DMS153 treated with DMSO at 0.1 percent for 48 hours (cell line): ENCODE data around the gene THAP7.
"Not testable (repeated sequence)": the region's sequence is repeated elsewhere in the genome, so short reads cannot be mapped to it uniquely, and the experiment has no call there.

Experiments used
- DNase-seq: peaks from one replicate; lab custom pipeline; 2025; ENCODE audit not compliant: unreplicated experiment; lab: John Stamatoyannopoulos, UW

Gene THAP7

GRCh38 chr22:21013657-21014201 is 11.8 kb upstream of the THAP7 start:
- no peak for DNase-seq

GRCh38 chr22:21012446-21013407 is 10.8 kb upstream of the THAP7 start:
- DNase-seq, result no peak

GRCh38 chr22:21010426-21011113 is 8.7 kb upstream of the THAP7 start:
- no peak for DNase-seq

- no peak for DNase-seq
Observed at GRCh38 chr22:21009638-21010425, 7.9 kb upstream of the THAP7 start.

GRCh38 chr22:21009208-21009607 is 7.3 kb upstream of the THAP7 start:
- DNase-seq, result not testable (repeated sequence)

- DNase-seq, result no peak
Observed at GRCh38 chr22:21003782-21004181, 1.9 kb upstream of the THAP7 start.

GRCh38 chr22:21000987-21001600 is 824 bp downstream of the THAP7 start:
- DNase-seq, result no peak

- DNase-seq, result no peak
Observed at GRCh38 chr22:21000207-21000986, 1.5 kb downstream of the THAP7 start.

GRCh38 chr22:20999350-21000206 is 2.3 kb downstream of the THAP7 start:
- DNase-seq, result no peak

- no peak for DNase-seq
Observed at GRCh38 chr22:20998411-20999336, 3.2 kb downstream of the THAP7 start.

- DNase-seq, result no peak
Observed at GRCh38 chr22:20997536-20998257, 4.2 kb downstream of the THAP7 start.

- DNase-seq, result no peak
Observed at GRCh38 chr22:20996598-20997535, 5.1 kb downstream of the THAP7 start.

GRCh38 chr22:20996031-20996410 is 5.9 kb downstream of the THAP7 start:
- DNase-seq, result no peak

GRCh38 chr22:20995329-20996030 is 6.4 kb downstream of the THAP7 start:
- no peak for DNase-seq

- DNase-seq, result no peak
Observed at GRCh38 chr22:20994902-20995241, 7.0 kb downstream of the THAP7 start.
